Smooth muscle cell (in vitro differentiated cells): ENCODE results near the gene UGP2. TPM values are rescaled to one million over a fixed set of nuclear protein-coding genes. Genes with fewer than 3 reads are reported as not detected.

Source experiments
- DNase-seq: peaks from one replicate; lab custom pipeline; 2025; ENCODE audit not compliant: unreplicated experiment; lab: John Stamatoyannopoulos, UW
- H2AFZ ChIP-seq: fragments of 200-600 bp; sonication (generic); 2 replicates; pipeline ENCODE4 v1.6.0; 2016; ENCODE audit warnings: antibody characterized with exemption, low read depth, mild to moderate bottlenecking
- H3F3A ChIP-seq: fragments of 200-600 bp; sonication (generic); 2 replicates; pipeline ENCODE4 v1.6.0; 2017; ENCODE audit warnings: antibody characterized with exemption, low read depth
- H3K27ac ChIP-seq: fragments of 200-600 bp; sonication (generic); 2 replicates; pipeline ENCODE4 v1.5.1; 2016; ENCODE audit warnings: low read depth, mild to moderate bottlenecking
- H3K27me3 ChIP-seq: fragments of 200-600 bp; sonication (generic); 2 replicates; pipeline ENCODE4 v1.6.1; 2016; ENCODE audit warnings: low read depth, mild to moderate bottlenecking
- H3K36me3 ChIP-seq: fragments of 200-600 bp; sonication (generic); 2 replicates; pipeline ENCODE4 v1.5.1; 2016; ENCODE audit warnings: low read depth
- H3K4me1 ChIP-seq: fragments of 200-600 bp; sonication (generic); 2 replicates; pipeline ENCODE4 v1.5.1; 2016; ENCODE audit warnings: low read depth
- H3K4me2 ChIP-seq: fragments of 200-600 bp; sonication (generic); 2 replicates; pipeline ENCODE4 v1.6.0; 2016; ENCODE audit warnings: mild to moderate bottlenecking
- H3K4me3 ChIP-seq: fragments of 200-600 bp; sonication (generic); 2 replicates; pipeline ENCODE4 v1.5.1; 2016; ENCODE audit warnings: mild to moderate bottlenecking
- H3K79me2 ChIP-seq: fragments of 200-600 bp; sonication (generic); 2 replicates; pipeline ENCODE4 v1.6.0; 2016; ENCODE audit warnings: low read depth, mild to moderate bottlenecking
- H3K9ac ChIP-seq: fragments of 200-600 bp; sonication (generic); 2 replicates; pipeline ENCODE4 v1.6.0; 2016; ENCODE audit warnings: low read depth
- H3K9me3 ChIP-seq: fragments of 200-600 bp; sonication (generic); replicated peaks from 2 replicates; pipeline ENCODE4 v1.5.1; 2016; ENCODE audit warnings: low read depth
- H4K20me1 ChIP-seq: fragments of 200-600 bp; sonication (generic); 2 replicates; pipeline ENCODE4 v1.6.0; 2016; ENCODE audit warnings: low read depth
- CTCF ChIP-seq: fragments of 200-600 bp; sonication (generic); IDR thresholded peaks from 2 replicates; pipeline ENCODE4 v1.5.1; 2017; ENCODE audit warnings: borderline replicate concordance, mild to moderate bottlenecking, antibody characterized with exemption; ENCODE audit not compliant: insufficient read depth, poor library complexity, severe bottlenecking
- WGBS: methylation state at CpG from one replicate; pipeline ENCODE4 v1.1.7; 2016; ENCODE audit warnings: low lambda C conversion rate; 5-methylcytosine and 5-hydroxymethylcytosine counted together
- polyA plus RNA-seq: library from polyadenylated mRNA; unstranded; fragments of >200 nt; fragmentation: Nextera tagmentation; extraction: Ambion mirVana; gene quantifications from 2 replicates; pipeline ENCODE4 v1.2.1, GENCODE V29; 2016
- total RNA-seq: library from RNA; depleted of rRNA; stranded (reverse); fragments of >200 nt; gene quantifications from 2 replicates; pipeline ENCODE4 v1.2.3, GENCODE V29; 2014

Gene UGP2
- total and polyA plus RNA-seq, 2 experiments from 2014 or later: 171 to 238 TPM

GRCh38 chr2:63882395-63883105, 40.9 kb downstream of the UGP2 start:
- H3K9me3 ChIP-seq: no peaks in the 10 kb centered on the region
- H3F3A ChIP-seq: peaks cover 17% of the 10 kb centered on the region
- H4K20me1 ChIP-seq: peaks cover 52% of the 10 kb centered on the region
- DNase-seq: no peak
- peaks cover 36% of the 10 kb centered on the region for H3K36me3 ChIP-seq
- no peaks in the 10 kb centered on the region for H3K27me3 ChIP-seq
- no peak overlapping the region for H3K9ac ChIP-seq
- H3K4me1 ChIP-seq: no peaks in the 10 kb centered on the region
- H3K4me2 ChIP-seq: no peak overlapping the region
- no peak overlapping the region for H3K27ac ChIP-seq
- no peak for TF ChIP-seq CTCF
- no peak overlapping the region for H2AFZ ChIP-seq
- WGBS: 89% methylated on average over 3 of the region's 3 CpGs
- peaks cover 16% of the 10 kb centered on the region for H3K79me2 ChIP-seq
- H3K4me3 ChIP-seq: no peak overlapping the region

GRCh38 chr2:63886445-63886844, 44.7 kb downstream of the UGP2 start:
- DNase-seq: no peak
- no peak overlapping the region for H2AFZ ChIP-seq
- no peaks in the 10 kb centered on the region for H3K27me3 ChIP-seq
- H3K9ac ChIP-seq: no peak overlapping the region
- no peak overlapping the region for H3K27ac ChIP-seq
- no peak overlapping the region for H3K4me3 ChIP-seq
- H3K79me2 ChIP-seq: no peaks in the 10 kb centered on the region
- H3F3A ChIP-seq: peaks cover 45% of the 10 kb centered on the region
- TF ChIP-seq CTCF: no peak
- peaks cover 45% of the 10 kb centered on the region for H3K36me3 ChIP-seq
- no peaks in the 10 kb centered on the region for H3K9me3 ChIP-seq
- WGBS: 98% methylated on average over 2 of the region's 2 CpGs
- H4K20me1 ChIP-seq: peaks cover 34% of the 10 kb centered on the region
- no peaks in the 10 kb centered on the region for H3K4me1 ChIP-seq
- no peak overlapping the region for H3K4me2 ChIP-seq

- peak overlapping the region; percentile 14 for H3K27ac ChIP-seq
- H2AFZ ChIP-seq: no peak overlapping the region
- H3K36me3 ChIP-seq: peaks cover 45% of the 10 kb centered on the region
- H3K79me2 ChIP-seq: no peaks in the 10 kb centered on the region
- no peak overlapping the region for H3K4me3 ChIP-seq
- peaks cover 54% of the 10 kb centered on the region for H3F3A ChIP-seq
- H3K4me2 ChIP-seq: no peak overlapping the region
- H4K20me1 ChIP-seq: peaks cover 19% of the 10 kb centered on the region
- 100% methylated on average over 2 of the region's 2 CpGs for whole genome bisulfite sequencing
- TF ChIP-seq CTCF: no peak
- H3K4me1 ChIP-seq: no peaks in the 10 kb centered on the region
- DNase-seq: no peak
- H3K9ac ChIP-seq: no peak overlapping the region
- H3K9me3 ChIP-seq: no peaks in the 10 kb centered on the region
- no peaks in the 10 kb centered on the region for H3K27me3 ChIP-seq
Measured at GRCh38 chr2:63888053-63888452, 46.4 kb downstream of the UGP2 start.
